AG09309 (cell line): Measurements from ENCODE around the gene LRRC8E.

Source experiments
- DNase-seq: peaks from one replicate; pipeline ENCODE4 v3.0.0-alpha.2; 2010; ENCODE audit warnings: low read depth
- H3K4me3 ChIP-seq: 2 replicates; pipeline ENCODE4 v1.5.1; 2011; ENCODE audit warnings: mild to moderate bottlenecking, low read depth, low read length, moderate library complexity; ENCODE audit not compliant: control insufficient read depth
- CTCF ChIP-seq: IDR thresholded peaks from 2 replicates; pipeline ENCODE4 v1.5.1; 2011; ENCODE audit warnings: mild to moderate bottlenecking, low read depth, low read length, inconsistent platforms; ENCODE audit not compliant: insufficient read depth, control insufficient read depth; ENCODE audit errors: missing control alignments

LRRC8E gene

GRCh38 chr19:7859831-7860713 is 28.2 kb upstream of the LRRC8E start:
- H3K4me3 ChIP-seq = no peak overlapping the region
- no peak for DNase-seq
- no peak for TF ChIP-seq CTCF

GRCh38 chr19:7860714-7861618 is 27.3 kb upstream of the LRRC8E start:
- no peak for TF ChIP-seq CTCF
- DNase-seq = no peak
- H3K4me3 ChIP-seq = no peak overlapping the region

GRCh38 chr19:7861619-7862412 is 26.5 kb upstream of the LRRC8E start:
- no peak overlapping the region for H3K4me3 ChIP-seq
- TF ChIP-seq CTCF = no peak
- no peak for DNase-seq

GRCh38 chr19:7862413-7862951 is 25.8 kb upstream of the LRRC8E start:
- TF ChIP-seq CTCF = no peak
- no peak overlapping the region for H3K4me3 ChIP-seq
- DNase-seq = no peak

GRCh38 chr19:7863157-7863970 is 24.9 kb upstream of the LRRC8E start:
- DNase-seq = no peak
- no peak for TF ChIP-seq CTCF
- H3K4me3 ChIP-seq = no peak overlapping the region
